Measurements from ENCODE around the gene THRAP3. TPM values are rescaled to one million over a fixed set of nuclear protein-coding genes. Genes with fewer than 3 reads are reported as not detected.

Gene THRAP3
- total and polyA plus RNA-seq, 9 of the 15 experiments (the other 6 are each of a cell fraction or from before 2014, with no cell fraction given), result 66.2 to 135 (median 113) TPM

DNA sequence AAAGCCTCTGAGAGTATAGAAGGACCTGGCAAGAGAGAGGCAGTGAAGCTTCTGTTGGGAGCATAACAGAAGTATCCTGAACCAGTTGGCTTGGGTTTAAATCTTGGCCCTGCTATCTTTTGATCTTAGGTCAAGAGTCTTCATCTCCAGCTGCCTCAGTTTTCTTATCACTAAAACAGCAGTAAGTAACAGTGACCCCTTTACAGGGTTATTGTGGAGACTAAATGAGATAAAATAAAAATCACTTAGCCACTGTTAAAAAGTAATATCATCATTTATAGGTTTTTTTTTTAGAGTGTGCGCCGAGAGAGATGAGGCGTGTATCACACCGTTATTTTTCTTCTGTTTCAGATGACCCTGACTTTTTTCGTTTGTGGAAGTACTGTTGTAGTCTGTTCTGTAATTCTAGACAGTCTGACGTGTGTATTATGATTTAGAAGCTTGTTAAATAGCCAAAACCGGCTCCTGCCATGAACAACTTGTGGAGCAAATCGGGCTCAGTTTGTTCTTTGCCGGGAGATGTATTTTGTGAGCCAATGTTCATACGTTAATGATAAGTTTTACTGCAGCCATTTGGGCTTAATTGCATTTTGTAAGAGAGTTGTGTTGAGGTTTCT is 1.1 kb downstream of the THRAP3 start (continued):
- TF ChIP-seq, protein P1, sequence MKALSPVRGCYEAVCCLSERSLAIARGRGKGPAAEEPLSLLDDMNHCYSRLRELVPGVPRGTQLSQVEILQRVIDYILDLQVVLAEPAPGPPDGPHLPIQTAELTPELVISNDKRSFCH (CRISPR knock-in tag; IDR thresholded peaks at IDR 0.05), result no peak
- TF ChIP-seq, protein P1 (tag; IDR thresholded peaks at IDR 0.05), result no peak
- TF ChIP-seq, protein P2, sequence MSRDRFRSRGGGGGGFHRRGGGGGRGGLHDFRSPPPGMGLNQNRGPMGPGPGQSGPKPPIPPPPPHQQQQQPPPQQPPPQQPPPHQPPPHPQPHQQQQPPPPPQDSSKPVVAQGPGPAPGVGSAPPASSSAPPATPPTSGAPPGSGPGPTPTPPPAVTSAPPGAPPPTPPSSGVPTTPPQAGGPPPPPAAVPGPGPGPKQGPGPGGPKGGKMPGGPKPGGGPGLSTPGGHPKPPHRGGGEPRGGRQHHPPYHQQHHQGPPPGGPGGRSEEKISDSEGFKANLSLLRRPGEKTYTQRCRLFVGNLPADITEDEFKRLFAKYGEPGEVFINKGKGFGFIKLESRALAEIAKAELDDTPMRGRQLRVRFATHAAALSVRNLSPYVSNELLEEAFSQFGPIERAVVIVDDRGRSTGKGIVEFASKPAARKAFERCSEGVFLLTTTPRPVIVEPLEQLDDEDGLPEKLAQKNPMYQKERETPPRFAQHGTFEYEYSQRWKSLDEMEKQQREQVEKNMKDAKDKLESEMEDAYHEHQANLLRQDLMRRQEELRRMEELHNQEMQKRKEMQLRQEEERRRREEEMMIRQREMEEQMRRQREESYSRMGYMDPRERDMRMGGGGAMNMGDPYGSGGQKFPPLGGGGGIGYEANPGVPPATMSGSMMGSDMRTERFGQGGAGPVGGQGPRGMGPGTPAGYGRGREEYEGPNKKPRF (IDR thresholded peaks at IDR 0.05; ENCODE audit: low read depth, low read length), result no peak
- TF ChIP-seq ETS2 (tag; IDR thresholded peaks at IDR 0.05; ENCODE audit: borderline replicate concordance, poor library complexity, severe bottlenecking) (no peak), NR2C1 (IDR thresholded peaks at IDR 0.05) (peak; percentile 55; the same call in 1 of the 2 replicates), NR2C1 (tag; IDR thresholded peaks at IDR 0.05) (peak; percentile 58), NFIC (IDR thresholded peaks at IDR 0.05) (no peak), ZFP30 (CRISPR knock-in tag; IDR thresholded peaks at IDR 0.05; ENCODE audit: borderline replicate concordance) (no peak), RUNX1 (IDR thresholded peaks at IDR 0.05; ENCODE audit: low read depth) (no peak), KLF13 (tag; IDR thresholded peaks at IDR 0.05; ENCODE audit: borderline replicate concordance, low read depth) (no peak), BCOR (IDR thresholded peaks at IDR 0.05) (no peak), ZNF655 (CRISPR knock-in tag; IDR thresholded peaks at IDR 0.05) (no peak), YBX1 (IDR thresholded peaks at IDR 0.05) (no peak), CREB5 (CRISPR knock-in tag; IDR thresholded peaks at IDR 0.05) (no peak), KAT7 (CRISPR knock-in tag; IDR thresholded peaks at IDR 0.05; ENCODE audit: borderline replicate concordance) (no peak), ARID2 (IDR thresholded peaks at IDR 0.05) (no peak), U2AF2 (optimal IDR thresholded peaks at IDR 0.05; ENCODE audit: low read depth, low read length) (no peak), FUS (optimal IDR thresholded peaks at IDR 0.05; ENCODE audit: low read depth, low read length) (no peak), PTBP1 (IDR thresholded peaks at IDR 0.05; ENCODE audit: low read depth, low read length) (no peak), GATA2 (CRISPR knock-in tag; IDR thresholded peaks at IDR 0.05) (peak; percentile 64), ADNP (tag; IDR thresholded peaks at IDR 0.05) (0 out of 2 replicates have a peak, but pooled peaks have one; percentile 21)
- TF ChIP-seq, protein P3, sequence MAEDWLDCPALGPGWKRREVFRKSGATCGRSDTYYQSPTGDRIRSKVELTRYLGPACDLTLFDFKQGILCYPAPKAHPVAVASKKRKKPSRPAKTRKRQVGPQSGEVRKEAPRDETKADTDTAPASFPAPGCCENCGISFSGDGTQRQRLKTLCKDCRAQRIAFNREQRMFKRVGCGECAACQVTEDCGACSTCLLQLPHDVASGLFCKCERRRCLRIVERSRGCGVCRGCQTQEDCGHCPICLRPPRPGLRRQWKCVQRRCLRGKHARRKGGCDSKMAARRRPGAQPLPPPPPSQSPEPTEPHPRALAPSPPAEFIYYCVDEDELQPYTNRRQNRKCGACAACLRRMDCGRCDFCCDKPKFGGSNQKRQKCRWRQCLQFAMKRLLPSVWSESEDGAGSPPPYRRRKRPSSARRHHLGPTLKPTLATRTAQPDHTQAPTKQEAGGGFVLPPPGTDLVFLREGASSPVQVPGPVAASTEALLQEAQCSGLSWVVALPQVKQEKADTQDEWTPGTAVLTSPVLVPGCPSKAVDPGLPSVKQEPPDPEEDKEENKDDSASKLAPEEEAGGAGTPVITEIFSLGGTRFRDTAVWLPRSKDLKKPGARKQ (CRISPR knock-in tag; IDR thresholded peaks at IDR 0.05), result no peak

Data from K562 (cell line).